Lung (tissue), 12 donors: ENCODE measurements around the gene ACACA. TPM values are rescaled to one million over a fixed set of nuclear protein-coding genes. Genes with fewer than 3 reads are reported as not detected.

Source experiments
- ATAC-seq: fragments of 200-7000 bp; cut with Tn5 transposase; one replicate; pipeline ENCODE4 v1.9.1; 2020; ENCODE audit warnings: moderate number of reproducible peaks; ENCODE audit not compliant: insufficient read depth, low FRiP score
- DNase-seq, 3 donors: peaks; one replicate each; pipeline ENCODE4 v3.0.0-alpha.2; 2013 to 2017
- H3K27ac ChIP-seq, 2 donors: one replicate each; pipeline ENCODE4 v1.5.1; 2013; ENCODE audit warnings: mild to moderate bottlenecking in 2 of 2, moderate library complexity in 2 of 2, control low read depth in 1 of 2, inconsistent platforms in 1 of 2, low read depth in 1 of 2, low read length in 1 of 2
- H3K27me3 ChIP-seq, 3 donors: one replicate each; pipeline ENCODE4 v1.5.1; 2013; ENCODE audit warnings: low read length in 2 of 3; ENCODE audit not compliant: control insufficient read depth in 3 of 3, insufficient read depth in 3 of 3
- H3K36me3 ChIP-seq, 4 donors: one replicate each; pipeline ENCODE4 v1.5.1; 2013; ENCODE audit warnings: low read length in 4 of 4, mild to moderate bottlenecking in 1 of 4, moderate library complexity in 1 of 4; ENCODE audit not compliant: control insufficient read depth in 4 of 4, insufficient read depth in 4 of 4
- H3K4me1 ChIP-seq, 5 donors: one replicate each; pipeline ENCODE4 v1.5.1; 2013; ENCODE audit warnings: low read length in 5 of 5, mild to moderate bottlenecking in 2 of 5, moderate library complexity in 1 of 5; ENCODE audit not compliant: control insufficient read depth in 5 of 5, insufficient read depth in 5 of 5
- H3K4me3 ChIP-seq: one replicate; pipeline ENCODE4 v1.5.1; 2013; ENCODE audit warnings: mild to moderate bottlenecking, control low read depth, moderate library complexity
- H3K9ac ChIP-seq, 2 donors: one replicate each; pipeline ENCODE4 v1.5.1; 2013; ENCODE audit warnings: low read length in 2 of 2, control low read depth in 1 of 2; ENCODE audit not compliant: insufficient read depth in 1 of 2
- H3K9me3 ChIP-seq, 4 donors: one replicate each; pipeline ENCODE4 v1.5.1; 2013; ENCODE audit warnings: low read length in 3 of 4, mild to moderate bottlenecking in 1 of 4, moderate library complexity in 1 of 4; ENCODE audit not compliant: control insufficient read depth in 4 of 4, insufficient read depth in 3 of 4
- CTCF ChIP-seq: IDR thresholded peaks from 2 replicates; pipeline ENCODE4 v1.5.1; 2012; ENCODE audit warnings: mild to moderate bottlenecking; ENCODE audit errors: control extremely low read depth, extremely low read depth
- WGBS, 2 donors: extraction: QIAGEN DNeasy Blood & Tissue Kit; methylation state at CpG; one replicate each; pipeline ENCODE4 v1.1.7; 2013; 5-methylcytosine and 5-hydroxymethylcytosine counted together
- polyA plus RNA-seq, 2 donors: library from polyadenylated mRNA; stranded (reverse); fragments of 200-250 nt; gene quantifications; one replicate each; pipeline ENCODE4 v1.2.1, GENCODE V29; 2013
- total RNA-seq, 2 donors: library from RNA; depleted of rRNA in 1 of 2; stranded (reverse); fragments of >200 nt in 1 of 2; gene quantifications; one replicate each; pipeline ENCODE4 v1.2.1, GENCODE V29; 2014 to 2021
- donor health status: control.
- donor health status: control.
- donor health status: Bipolar disorder and iron deficiency.
- donor health status: healthy.
- donor health status: DM: yes; HTN: yes; CAD: no.

The ACACA gene
- total and polyA plus RNA-seq, 4 donors: 26.0 to 111 (median 55.6) TPM

GRCh38 chr17:37052450-37052849, 354.2 kb downstream of the ACACA start:
- WGBS, 2 donors: 86 to 87% methylated on average over 6 of the region's 6 CpGs
- no peak for TF ChIP-seq CTCF
- H3K9ac ChIP-seq: no peak overlapping the region
- no peak for DNase-seq
- H3K9me3 ChIP-seq: no peaks in the 10 kb centered on the region
- H3K4me1 ChIP-seq: peaks cover 0 to 11% (median 0%) of the 10 kb centered on the region in 5 donors
- H3K27me3 ChIP-seq: no peaks in the 10 kb centered on the region
- H3K4me3 ChIP-seq: no peak overlapping the region
- no peak overlapping the region for H3K27ac ChIP-seq
- no peak for ATAC-seq
- peaks cover 0 to 24% (median 9%) of the 10 kb centered on the region in 4 donors for H3K36me3 ChIP-seq

GRCh38 chr17:37051833-37052232, 354.8 kb downstream of the ACACA start:
- no peak for TF ChIP-seq CTCF
- H3K4me3 ChIP-seq: no peak overlapping the region
- no peak overlapping the region for H3K27ac ChIP-seq
- peaks cover 0 to 11% (median under 1%) of the 10 kb centered on the region in 5 donors for H3K4me1 ChIP-seq
- ATAC-seq (no peak), DNase-seq (no peak)
- peaks cover 0 to 21% (median 7%) of the 10 kb centered on the region in 4 donors for H3K36me3 ChIP-seq
- H3K9me3 ChIP-seq: no peaks in the 10 kb centered on the region
- H3K27me3 ChIP-seq: no peaks in the 10 kb centered on the region
- WGBS, 2 donors: 96% methylated on average over 3 of the region's 3 CpGs
- no peak overlapping the region for H3K9ac ChIP-seq

DNA sequence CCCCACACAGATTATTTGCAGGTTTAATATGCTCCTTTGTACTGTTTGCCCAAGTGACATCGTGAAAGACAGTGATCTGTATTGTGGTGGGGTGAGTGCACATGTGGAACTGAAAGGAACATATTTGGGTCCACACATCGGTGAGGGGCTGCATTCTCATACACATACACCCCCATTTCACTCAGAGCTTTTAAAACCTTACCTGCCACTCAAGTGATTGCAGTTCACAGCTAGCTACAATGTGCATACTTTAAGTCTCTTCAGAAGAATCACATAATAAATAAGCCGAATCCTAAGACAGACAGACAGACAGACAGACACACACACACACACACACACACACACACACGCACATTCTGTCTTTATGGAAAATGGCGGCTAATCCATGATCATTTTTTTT, 355.3 kb downstream of the ACACA start:
- no peak for TF ChIP-seq CTCF
- H3K4me1 ChIP-seq: peaks cover 0 to 15% (median 4%) of the 10 kb centered on the region in 5 donors
- no peak overlapping the region for H3K9ac ChIP-seq
- DNase-seq: no peak
- H3K27ac ChIP-seq: no peak overlapping the region
- no peaks in the 10 kb centered on the region for H3K9me3 ChIP-seq
- WGBS, 2 donors: 93 to 94% methylated on average over 5 of the region's 5 CpGs
- H3K36me3 ChIP-seq: peaks cover 0 to 17% (median 5%) of the 10 kb centered on the region in 4 donors
- no peak overlapping the region for H3K4me3 ChIP-seq
- no peaks in the 10 kb centered on the region for H3K27me3 ChIP-seq
- no peak for ATAC-seq

DNA sequence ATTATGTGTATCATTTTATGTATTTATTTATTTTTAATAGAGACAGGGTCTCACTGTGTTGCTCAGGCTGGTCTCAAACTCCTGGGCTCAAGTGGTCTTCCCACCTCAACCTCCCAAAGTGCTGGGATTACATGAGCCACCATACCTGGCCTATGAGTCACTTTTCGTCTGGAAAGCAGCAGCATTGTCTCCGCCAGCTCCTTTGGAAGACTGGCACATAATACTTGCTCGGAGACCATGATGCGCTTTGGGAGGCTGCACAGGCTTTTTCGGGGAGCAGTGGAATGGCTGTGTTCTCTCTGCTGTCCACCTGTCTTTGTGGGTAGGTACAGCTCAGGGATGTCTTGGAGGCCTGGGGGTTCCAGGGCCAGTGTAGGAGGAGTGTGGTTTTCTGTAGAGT, 355.7 kb downstream of the ACACA start:
- Histone ChIP-seq H3K4me3 (no peak overlapping the region), H3K27ac (no peak overlapping the region), H3K27me3 (no peaks in the 10 kb centered on the region), H3K9me3 (no peaks in the 10 kb centered on the region), H3K4me1 (peaks cover 0 to 16% (median 7%) of the 10 kb centered on the region in 5 donors), H3K36me3 (peaks cover 0 to 17% (median 4%) of the 10 kb centered on the region in 4 donors), H3K9ac (no peak overlapping the region)
- WGBS, 2 donors: 97 to 100% methylated on average over 5 of the region's 5 CpGs
- no peak for ATAC-seq
- no peak for TF ChIP-seq CTCF
- no peak for DNase-seq
